ENCODE results near the gene PRMT9.

The PRMT9 gene

DNA sequence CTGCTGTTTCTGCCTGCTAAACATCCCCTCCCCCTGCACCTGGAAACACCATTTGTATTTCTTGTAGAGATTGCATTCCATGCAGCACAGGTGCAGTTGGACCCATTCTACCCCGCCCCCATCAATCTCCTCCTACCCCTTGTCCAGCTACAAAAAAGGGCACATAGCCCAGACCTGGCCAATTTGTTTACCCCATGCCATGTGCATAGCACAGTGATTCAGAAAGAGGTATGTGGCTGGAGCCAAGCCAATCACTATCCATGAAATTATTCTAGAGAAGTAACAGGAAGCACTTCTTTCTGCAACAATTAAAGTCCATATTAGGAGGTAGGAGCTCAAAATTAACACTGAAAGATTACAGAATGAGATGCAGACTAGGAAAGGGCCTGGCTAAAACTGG, 87.0 kb downstream of the PRMT9 start:
- no peaks in the 10 kb centered on the region for H3K9me3 Mint-ChIP-seq
- no peak overlapping the region for H3K4me3 Mint-ChIP-seq
- no peaks in the 10 kb centered on the region for H3K36me3 Mint-ChIP-seq (ENCODE audit: insufficient read depth)
- ATAC-seq (replicated peaks) (no peak), DNase-seq (no peak)
- H3K27me3 Mint-ChIP-seq, result peaks cover 0 to 35% of the 10 kb centered on the region in 2 donors
- no peak overlapping the region for H3K27ac Mint-ChIP-seq
- H3K4me1 Mint-ChIP-seq (ENCODE audit: low read depth in 2 of 2), result peaks cover 0 to 2% of the 10 kb centered on the region in 2 donors

DNA sequence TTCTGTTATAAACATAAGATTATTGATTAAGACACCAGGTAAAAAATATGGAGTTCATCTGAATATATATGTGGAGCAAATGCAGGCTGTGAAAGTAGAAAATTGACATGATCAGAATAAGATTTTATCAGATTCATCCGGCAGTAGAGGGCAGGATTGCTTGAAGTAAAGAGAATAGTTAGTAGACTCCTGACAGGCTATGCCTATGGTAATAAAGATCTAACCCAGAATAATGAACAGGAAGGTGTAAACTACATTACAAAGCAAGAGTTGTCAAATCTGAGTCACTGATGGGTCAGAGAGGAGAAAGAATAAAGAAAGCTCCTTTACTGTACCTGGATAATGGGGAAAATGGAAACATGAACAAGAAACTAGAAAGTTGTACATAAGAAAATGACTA, 87.6 kb downstream of the PRMT9 start:
- ATAC-seq (replicated peaks) (no peak), DNase-seq (no peak)
- H3K9me3 Mint-ChIP-seq, result no peaks in the 10 kb centered on the region
- H3K4me3 Mint-ChIP-seq, result no peak overlapping the region
- H3K36me3 Mint-ChIP-seq (ENCODE audit: insufficient read depth), result no peaks in the 10 kb centered on the region
- peaks cover 0 to 29% of the 10 kb centered on the region in 2 donors for H3K27me3 Mint-ChIP-seq
- peaks cover 0 to 2% of the 10 kb centered on the region in 2 donors for H3K4me1 Mint-ChIP-seq (ENCODE audit: low read depth in 2 of 2)
- no peak overlapping the region for H3K27ac Mint-ChIP-seq

DNA sequence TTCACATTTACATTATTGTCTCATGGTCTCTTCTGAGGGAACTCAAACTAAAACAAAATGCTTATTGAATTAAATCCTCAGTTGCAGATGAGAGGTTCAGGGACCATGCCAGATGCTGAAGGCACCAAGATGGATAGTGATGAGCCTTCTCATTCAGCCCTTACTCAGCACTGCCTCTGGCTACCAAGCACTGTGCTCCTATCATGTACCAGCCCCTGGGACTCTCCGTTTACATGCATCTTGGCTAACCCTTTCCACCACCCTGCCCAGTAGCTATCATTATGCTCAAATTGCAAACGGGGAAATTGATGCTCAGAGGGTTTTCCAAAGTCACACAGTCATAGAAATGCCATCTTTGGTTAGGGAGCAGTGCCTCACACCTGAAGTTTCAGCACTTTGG, 89.4 kb downstream of the PRMT9 start:
- Mint-ChIP-seq H3K4me3 (no peak overlapping the region), H3K27me3 (peaks cover 0 to 12% of the 10 kb centered on the region in 2 donors), H3K4me1 (ENCODE audit: low read depth in 2 of 2) (peaks cover 0 to 3% of the 10 kb centered on the region in 2 donors), H3K27ac (no peak overlapping the region), H3K36me3 (ENCODE audit: insufficient read depth) (no peaks in the 10 kb centered on the region), H3K9me3 (no peaks in the 10 kb centered on the region)
- ATAC-seq (replicated peaks), result no peak
- no peak for DNase-seq

GRCh38 chr4:147594107-147594506, 89.9 kb downstream of the PRMT9 start:
- no peak overlapping the region for H3K27ac Mint-ChIP-seq
- peaks cover 0 to 3% of the 10 kb centered on the region in 2 donors for H3K4me1 Mint-ChIP-seq (ENCODE audit: low read depth in 2 of 2)
- DNase-seq (no peak), ATAC-seq (replicated peaks) (peak; percentile 47)
- peaks cover 0 to 7% of the 10 kb centered on the region in 2 donors for H3K27me3 Mint-ChIP-seq
- H3K4me3 Mint-ChIP-seq, result no peak overlapping the region
- H3K9me3 Mint-ChIP-seq, result no peaks in the 10 kb centered on the region
- no peaks in the 10 kb centered on the region for H3K36me3 Mint-ChIP-seq (ENCODE audit: insufficient read depth)

- no peak overlapping the region for H3K4me3 Mint-ChIP-seq
- no peak overlapping the region for H3K27ac Mint-ChIP-seq
- no peak for ATAC-seq (replicated peaks)
- H3K4me1 Mint-ChIP-seq (ENCODE audit: low read depth in 2 of 2), result peaks cover 0 to 3% of the 10 kb centered on the region in 2 donors
- H3K36me3 Mint-ChIP-seq (ENCODE audit: insufficient read depth), result no peaks in the 10 kb centered on the region
- no peaks in the 10 kb centered on the region for H3K9me3 Mint-ChIP-seq
- peaks cover 0 to 7% of the 10 kb centered on the region in 2 donors for H3K27me3 Mint-ChIP-seq
- DNase-seq, result no peak
These were observed 92.9 kb downstream of the PRMT9 start for GRCh38 chr4:147591106-147591505.

DNA sequence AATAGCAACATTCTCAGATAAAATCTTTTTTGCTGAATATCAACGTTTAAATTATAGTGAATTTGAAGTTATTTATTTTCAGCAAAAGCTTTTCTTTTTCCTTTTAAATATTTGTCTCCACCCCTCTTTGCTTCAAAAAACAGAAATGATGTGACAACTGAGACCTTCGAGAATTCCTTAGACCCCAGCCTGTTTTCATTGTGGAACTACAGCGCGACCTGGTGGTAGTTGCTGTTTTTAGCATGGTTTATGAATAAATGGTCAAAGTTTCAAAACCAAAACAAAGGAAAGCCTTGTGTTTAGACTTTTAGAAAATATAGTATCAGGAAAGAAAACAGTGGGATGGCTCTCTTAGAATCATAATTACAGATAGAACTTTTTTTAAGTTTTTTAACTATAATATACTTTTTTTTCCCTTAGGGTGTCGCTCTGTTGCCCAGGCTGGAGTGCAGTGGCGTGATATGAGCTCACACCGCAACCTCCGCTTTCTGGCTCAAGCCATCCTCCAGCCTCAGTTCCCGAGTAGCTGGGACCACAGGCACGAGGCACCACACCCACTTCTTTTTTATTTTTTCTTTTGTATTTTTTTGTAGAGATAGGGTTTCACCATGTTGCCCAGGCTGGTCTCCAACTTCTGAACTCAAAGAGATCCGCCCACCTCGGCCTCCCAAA, 93.6 kb downstream of the PRMT9 start:
- Mint-ChIP-seq H3K27ac (no peak overlapping the region), H3K36me3 (ENCODE audit: insufficient read depth) (no peaks in the 10 kb centered on the region), H3K9me3 (no peaks in the 10 kb centered on the region), H3K4me1 (ENCODE audit: low read depth in 2 of 2) (peaks cover 0 to 3% of the 10 kb centered on the region in 2 donors), H3K4me3 (no peak overlapping the region), H3K27me3 (peaks cover 0 to 7% of the 10 kb centered on the region in 2 donors)
- DNase-seq (peak; percentile 12 to 31 (median 29)), ATAC-seq (replicated peaks) (no peak)

DNA sequence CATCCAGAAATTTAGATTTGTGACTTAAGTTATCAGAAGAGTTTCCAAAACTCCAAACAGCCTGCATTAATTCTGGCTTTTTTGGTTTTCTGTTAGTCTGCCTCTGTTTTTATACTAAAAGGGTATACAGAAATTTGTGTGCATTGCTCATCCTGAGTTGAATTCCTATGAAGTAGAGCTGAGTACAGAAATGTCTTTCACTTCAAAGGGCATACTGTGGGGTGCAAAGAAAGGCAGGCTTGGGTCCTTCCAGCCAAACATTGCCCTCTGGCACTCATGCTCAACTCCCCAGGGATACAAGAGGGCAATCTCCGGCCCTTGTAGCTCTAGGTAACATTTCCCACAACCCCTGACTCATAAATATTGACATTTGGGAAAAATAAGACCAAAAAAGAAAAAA, 94.4 kb downstream of the PRMT9 start:
- H3K27me3 Mint-ChIP-seq, result peaks cover 0 to 7% of the 10 kb centered on the region in 2 donors

More for the DNA sequence above, 94.4 kb downstream of the PRMT9 start:
- Mint-ChIP-seq H3K4me3 (no peak overlapping the region), H3K9me3 (no peaks in the 10 kb centered on the region), H3K4me1 (ENCODE audit: low read depth in 2 of 2) (peaks cover 0 to 3% of the 10 kb centered on the region in 2 donors), H3K36me3 (ENCODE audit: insufficient read depth) (no peaks in the 10 kb centered on the region), H3K27ac (no peak overlapping the region)
- ATAC-seq (replicated peaks) (no peak), DNase-seq (no peak)
